HEK293 (cell line): ENCODE results near the gene CAP2.

Source experiments
- CTCF ChIA-PET: fragments of 350-600 bp; formaldehyde crosslinking; extraction: SDS; loops from one replicate; lab custom pipeline; 2021; ENCODE audit warnings: antibody characterized with exemption; lab: Yijun Ruan, JAX
- POLR2A ChIA-PET: fragments of 300-600 bp; formaldehyde crosslinking; extraction: SDS; loops from one replicate; lab custom pipeline; 2020; ENCODE audit warnings: antibody characterized with exemption, inconsistent platforms; lab: Yijun Ruan, JAX
- H3K27ac ChIP-seq: fragments of 200-500 bp; sonication (Bioruptor generic); 2 replicates; pipeline ENCODE4 v1.5.1; 2014; ENCODE audit warnings: low read depth, low read length, control low read depth, inconsistent platforms; ENCODE audit errors: extremely low read depth
- H3K36me3 ChIP-seq, 2 experiments: fragments of 200-500 bp in 1 of 2; sonication (Bioruptor generic) in 1 of 2; 1 replicate in 1 of 2; 2 replicates in 1 of 2; pipeline ENCODE4 v1.5.1; 2014 to 2017; ENCODE audit warnings: inconsistent platforms in 2 of 2, low read length in 2 of 2; ENCODE audit not compliant: control insufficient read depth in 2 of 2, insufficient read depth in 1 of 2
- H3K4me1 ChIP-seq: fragments of 200-500 bp; sonication (Bioruptor generic); 2 replicates; pipeline ENCODE4 v1.5.1; 2014; ENCODE audit warnings: mild to moderate bottlenecking, low read length, inconsistent platforms; ENCODE audit not compliant: control insufficient read depth, insufficient read depth
- H3K4me3 ChIP-seq: 2 replicates; pipeline ENCODE4 v1.5.1; 2011; ENCODE audit warnings: low read depth, mild to moderate bottlenecking, control low read depth, low read length, moderate library complexity
- H3K9me3 ChIP-seq: fragments of 200-500 bp; sonication (Bioruptor generic); 2 replicates; pipeline ENCODE4 v1.5.1; 2014; ENCODE audit warnings: low read depth, low read length, inconsistent platforms; ENCODE audit not compliant: control insufficient read depth, insufficient read depth
- GLI4 ChIP-seq: fragments of 450-650 bp; formaldehyde crosslinking; IDR thresholded peaks from 2 replicates; pipeline ENCODE4 v1.5.1; 2016; ENCODE audit warnings: missing biosample characterization, missing genetic modification characterization
- IKZF3 ChIP-seq: fragments of 450-650 bp; IDR thresholded peaks from 2 replicates; pipeline ENCODE4 v1.5.0; 2018; ENCODE audit warnings: missing biosample characterization, mild to moderate bottlenecking, missing genetic modification characterization, moderate library complexity
- SALL2 ChIP-seq: fragments of 450-650 bp; formaldehyde crosslinking; IDR thresholded peaks from 2 replicates; pipeline ENCODE4 v1.5.0; 2017; ENCODE audit warnings: missing biosample characterization, mild to moderate bottlenecking, missing genetic modification characterization, borderline replicate concordance
- SETDB1 ChIP-seq: IDR thresholded peaks from one replicate; pipeline ENCODE4 v1.6.1; 2017; ENCODE audit warnings: mild to moderate bottlenecking, low read length, moderate library complexity, mixed read lengths; ENCODE audit not compliant: insufficient read length
- ZNF19 ChIP-seq: fragments of 450-650 bp; formaldehyde crosslinking; IDR thresholded peaks from 2 replicates; pipeline ENCODE4; 2016; ENCODE audit warnings: missing biosample characterization, missing genetic modification characterization, low read depth
- ZNF248 ChIP-seq: fragments of 450-650 bp; formaldehyde crosslinking; IDR thresholded peaks from 2 replicates; pipeline ENCODE4 v1.5.1; 2017; ENCODE audit warnings: missing biosample characterization, missing genetic modification characterization
- ZNF707 ChIP-seq: fragments of 450-650 bp; formaldehyde crosslinking; IDR thresholded peaks from 2 replicates; pipeline ENCODE4 v1.5.1; 2016; ENCODE audit warnings: missing biosample characterization, missing genetic modification characterization
- ZNF777 ChIP-seq: fragments of 450-650 bp; formaldehyde crosslinking; IDR thresholded peaks from 2 replicates; pipeline ENCODE4 v1.5.1; 2017; ENCODE audit warnings: missing biosample characterization, missing genetic modification characterization, borderline replicate concordance
- TF ChIP-seq, protein P1 (sequence below): fragments of 450-650 bp; formaldehyde crosslinking; IDR thresholded peaks from 2 replicates; pipeline ENCODE4 v1.5.1; 2017; ENCODE audit warnings: missing biosample characterization, missing genetic modification characterization
- TF ChIP-seq, protein P2 (sequence below): fragments of 450-650 bp; formaldehyde crosslinking; IDR thresholded peaks from 2 replicates; pipeline ENCODE4 v1.5.1; 2016; ENCODE audit warnings: missing biosample characterization, missing genetic modification characterization
- TF ChIP-seq, protein P3 (sequence below): fragments of 450-650 bp; formaldehyde crosslinking; IDR thresholded peaks from 2 replicates; pipeline ENCODE4 v1.5.1; 2016; ENCODE audit warnings: missing biosample characterization, missing genetic modification characterization
- TF ChIP-seq, protein P4 (sequence below): fragments of 450-650 bp; formaldehyde crosslinking; IDR thresholded peaks from 2 replicates; pipeline ENCODE4 v1.5.1; 2016; ENCODE audit warnings: missing biosample characterization, missing genetic modification characterization
- TF ChIP-seq, protein P5 (sequence below): fragments of 450-650 bp; formaldehyde crosslinking; IDR thresholded peaks from 2 replicates; pipeline ENCODE4 v1.5.1; 2017; ENCODE audit warnings: missing biosample characterization, missing genetic modification characterization

The CAP2 gene

DNA sequence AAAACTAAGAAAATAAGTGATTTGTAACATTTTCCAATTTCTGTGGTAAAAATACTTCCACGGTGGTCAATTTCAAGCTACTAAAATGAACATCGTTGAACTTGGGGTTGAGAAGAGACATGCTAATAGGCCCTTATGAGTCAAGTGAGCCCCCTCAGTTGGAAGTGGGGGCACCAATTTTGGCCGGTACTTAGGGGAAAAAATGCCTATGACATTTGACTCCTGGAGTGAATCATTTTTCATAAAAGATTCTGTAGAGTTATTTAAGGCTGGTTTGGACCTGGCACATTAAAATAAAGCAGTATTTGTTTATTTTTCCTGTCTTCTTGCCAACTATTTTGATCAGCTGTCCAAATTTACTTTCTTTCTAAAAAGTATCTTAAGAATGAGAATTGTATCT, 32.4 kb upstream of the CAP2 start:
- Histone ChIP-seq H3K4me3 (no peak overlapping the region), H3K9me3 (no peaks in the 10 kb centered on the region), H3K36me3 (no peaks in the 10 kb centered on the region), H3K4me1 (peaks cover 3% of the 10 kb centered on the region; the same call in 1 of the 2 replicates), H3K27ac (no peak overlapping the region)
- CTCF ChIA-PET, result no interaction called here
- POLR2A ChIA-PET, result no interaction called here
- TF ChIP-seq ZNF248 (tag by site-specific recombination), result no peak
- TF ChIP-seq ZNF777 (tag by site-specific recombination), result no peak
- TF ChIP-seq GLI4 (tag by site-specific recombination), result no peak
- TF ChIP-seq, protein P1, sequence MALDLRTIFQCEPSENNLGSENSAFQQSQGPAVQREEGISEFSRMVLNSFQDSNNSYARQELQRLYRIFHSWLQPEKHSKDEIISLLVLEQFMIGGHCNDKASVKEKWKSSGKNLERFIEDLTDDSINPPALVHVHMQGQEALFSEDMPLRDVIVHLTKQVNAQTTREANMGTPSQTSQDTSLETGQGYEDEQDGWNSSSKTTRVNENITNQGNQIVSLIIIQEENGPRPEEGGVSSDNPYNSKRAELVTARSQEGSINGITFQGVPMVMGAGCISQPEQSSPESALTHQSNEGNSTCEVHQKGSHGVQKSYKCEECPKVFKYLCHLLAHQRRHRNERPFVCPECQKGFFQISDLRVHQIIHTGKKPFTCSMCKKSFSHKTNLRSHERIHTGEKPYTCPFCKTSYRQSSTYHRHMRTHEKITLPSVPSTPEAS (tag by site-specific recombination), result no peak
- TF ChIP-seq ZNF19, result no peak
- TF ChIP-seq, protein P2, sequence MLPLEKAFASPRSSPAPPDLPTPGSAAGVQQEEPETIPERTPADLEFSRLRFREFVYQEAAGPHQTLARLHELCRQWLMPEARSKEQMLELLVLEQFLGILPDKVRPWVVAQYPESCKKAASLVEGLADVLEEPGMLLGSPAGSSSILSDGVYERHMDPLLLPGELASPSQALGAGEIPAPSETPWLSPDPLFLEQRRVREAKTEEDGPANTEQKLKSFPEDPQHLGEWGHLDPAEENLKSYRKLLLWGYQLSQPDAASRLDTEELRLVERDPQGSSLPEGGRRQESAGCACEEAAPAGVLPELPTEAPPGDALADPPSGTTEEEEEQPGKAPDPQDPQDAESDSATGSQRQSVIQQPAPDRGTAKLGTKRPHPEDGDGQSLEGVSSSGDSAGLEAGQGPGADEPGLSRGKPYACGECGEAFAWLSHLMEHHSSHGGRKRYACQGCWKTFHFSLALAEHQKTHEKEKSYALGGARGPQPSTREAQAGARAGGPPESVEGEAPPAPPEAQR (tag by site-specific recombination), result no peak
- TF ChIP-seq, protein P3, sequence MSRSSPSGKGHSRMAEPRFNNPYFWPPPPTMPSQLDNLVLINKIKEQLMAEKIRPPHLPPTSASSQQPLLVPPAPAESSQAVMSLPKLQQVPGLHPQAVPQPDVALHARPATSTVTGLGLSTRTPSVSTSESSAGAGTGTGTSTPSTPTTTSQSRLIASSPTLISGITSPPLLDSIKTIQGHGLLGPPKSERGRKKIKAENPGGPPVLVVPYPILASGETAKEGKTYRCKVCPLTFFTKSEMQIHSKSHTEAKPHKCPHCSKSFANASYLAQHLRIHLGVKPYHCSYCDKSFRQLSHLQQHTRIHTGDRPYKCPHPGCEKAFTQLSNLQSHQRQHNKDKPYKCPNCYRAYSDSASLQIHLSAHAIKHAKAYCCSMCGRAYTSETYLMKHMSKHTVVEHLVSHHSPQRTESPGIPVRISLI (tag by site-specific recombination), result no peak
- TF ChIP-seq, protein P4, sequence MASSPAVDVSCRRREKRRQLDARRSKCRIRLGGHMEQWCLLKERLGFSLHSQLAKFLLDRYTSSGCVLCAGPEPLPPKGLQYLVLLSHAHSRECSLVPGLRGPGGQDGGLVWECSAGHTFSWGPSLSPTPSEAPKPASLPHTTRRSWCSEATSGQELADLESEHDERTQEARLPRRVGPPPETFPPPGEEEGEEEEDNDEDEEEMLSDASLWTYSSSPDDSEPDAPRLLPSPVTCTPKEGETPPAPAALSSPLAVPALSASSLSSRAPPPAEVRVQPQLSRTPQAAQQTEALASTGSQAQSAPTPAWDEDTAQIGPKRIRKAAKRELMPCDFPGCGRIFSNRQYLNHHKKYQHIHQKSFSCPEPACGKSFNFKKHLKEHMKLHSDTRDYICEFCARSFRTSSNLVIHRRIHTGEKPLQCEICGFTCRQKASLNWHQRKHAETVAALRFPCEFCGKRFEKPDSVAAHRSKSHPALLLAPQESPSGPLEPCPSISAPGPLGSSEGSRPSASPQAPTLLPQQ (tag by site-specific recombination), result no peak

DNA sequence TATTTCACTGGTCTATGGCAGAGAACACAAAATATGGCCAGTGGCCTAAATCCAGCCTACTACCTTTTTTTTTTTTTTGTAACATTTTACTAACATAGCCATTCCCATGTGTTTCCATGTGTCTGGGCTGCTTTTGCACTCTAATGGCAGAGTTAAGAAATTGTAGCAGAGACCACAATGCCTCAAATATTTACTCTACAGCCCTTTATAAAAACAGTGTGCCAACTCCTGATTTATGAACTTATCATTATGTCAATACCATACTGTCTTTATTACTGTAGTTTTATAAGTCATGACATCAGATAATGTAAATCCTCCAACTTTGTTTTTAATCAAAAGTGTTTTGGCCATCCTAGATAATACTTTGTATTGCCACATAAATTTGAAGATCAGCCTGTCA, 27.4 kb upstream of the CAP2 start:
- no peak overlapping the region for H3K27ac ChIP-seq
- peaks cover 3% of the 10 kb centered on the region; the same call in 1 of the 2 replicates for H3K4me1 ChIP-seq
- no peaks in the 10 kb centered on the region for H3K36me3 ChIP-seq
- TF ChIP-seq SALL2 (tag by site-specific recombination), result no peak
- H3K4me3 ChIP-seq, result no peak overlapping the region
- CTCF ChIA-PET, result interaction anchor here (0.8 kb wide), 1 partner anchor 10 kb away, joined by 3 read pairs; no protein-coding TSS in a partner anchor
- no peaks in the 10 kb centered on the region for H3K9me3 ChIP-seq
- POLR2A ChIA-PET, result no interaction called here

DNA sequence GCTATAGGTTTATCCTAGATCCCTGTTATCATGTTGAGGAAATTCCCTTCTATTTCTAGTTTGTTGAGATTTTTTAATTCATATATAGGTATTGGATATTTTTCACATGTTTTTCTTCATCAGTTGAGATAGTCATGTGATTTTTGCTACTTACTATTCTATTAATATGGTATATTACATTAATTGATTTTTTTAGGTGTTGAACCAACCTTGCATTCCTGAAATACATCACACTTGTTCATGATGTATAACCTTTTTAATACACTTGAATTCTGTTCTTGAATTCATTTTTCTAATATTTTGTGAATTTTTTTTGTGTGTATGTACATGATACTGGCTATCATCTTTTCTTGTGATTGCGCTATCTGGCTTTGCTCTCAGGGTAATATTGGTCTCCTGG, 25.5 kb upstream of the CAP2 start:
- ChIA-PET POLR2A (interaction anchor here (0.5 kb wide), 1 partner anchor 185 kb away, joined by 3 read pairs; no protein-coding TSS in a partner anchor), CTCF (no interaction called here)
- H3K4me3 ChIP-seq, result no peak overlapping the region

DNA sequence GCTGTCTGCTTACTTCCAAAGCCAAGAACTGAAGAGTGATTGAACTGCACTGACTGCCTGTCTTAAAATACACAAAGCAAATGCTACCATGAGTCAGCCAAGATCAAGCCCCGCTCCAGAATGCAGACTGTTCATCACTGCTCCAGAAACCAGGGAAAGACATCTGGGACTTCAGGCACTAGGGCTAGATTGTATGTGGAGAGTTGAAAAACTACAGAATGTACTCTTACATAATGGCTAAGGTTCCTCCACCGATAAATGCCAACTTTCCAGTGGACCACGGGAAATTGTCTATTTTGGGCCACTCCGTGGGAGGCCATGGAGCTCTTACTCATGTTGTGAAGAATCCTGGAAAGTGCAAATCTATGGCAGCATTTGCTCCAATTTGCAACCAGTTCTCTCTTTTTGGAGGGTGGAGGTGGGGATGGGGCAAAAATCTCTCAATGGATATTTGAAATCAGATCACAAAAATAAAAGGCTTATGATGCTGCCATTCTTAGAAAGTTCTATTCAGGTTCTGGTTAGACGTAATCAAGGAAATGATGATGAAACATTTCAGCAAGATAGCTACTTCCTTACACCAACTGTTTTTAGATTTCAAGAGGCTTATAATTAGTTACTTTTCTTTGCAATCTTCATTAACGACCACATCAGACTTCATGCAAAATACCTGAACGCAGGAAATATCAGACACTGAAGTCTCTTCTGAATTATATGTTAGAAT, 11.8 kb upstream of the CAP2 start:
- Histone ChIP-seq H3K36me3 (no peaks in the 10 kb centered on the region), H3K4me1 (no peaks in the 10 kb centered on the region), H3K27ac (no peak overlapping the region), H3K9me3 (no peaks in the 10 kb centered on the region), H3K4me3 (no peak overlapping the region)
- POLR2A ChIA-PET, result no interaction called here
- CTCF ChIA-PET, result no interaction called here
- TF ChIP-seq, protein P5, sequence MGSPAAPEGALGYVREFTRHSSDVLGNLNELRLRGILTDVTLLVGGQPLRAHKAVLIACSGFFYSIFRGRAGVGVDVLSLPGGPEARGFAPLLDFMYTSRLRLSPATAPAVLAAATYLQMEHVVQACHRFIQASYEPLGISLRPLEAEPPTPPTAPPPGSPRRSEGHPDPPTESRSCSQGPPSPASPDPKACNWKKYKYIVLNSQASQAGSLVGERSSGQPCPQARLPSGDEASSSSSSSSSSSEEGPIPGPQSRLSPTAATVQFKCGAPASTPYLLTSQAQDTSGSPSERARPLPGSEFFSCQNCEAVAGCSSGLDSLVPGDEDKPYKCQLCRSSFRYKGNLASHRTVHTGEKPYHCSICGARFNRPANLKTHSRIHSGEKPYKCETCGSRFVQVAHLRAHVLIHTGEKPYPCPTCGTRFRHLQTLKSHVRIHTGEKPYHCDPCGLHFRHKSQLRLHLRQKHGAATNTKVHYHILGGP, result peak; percentile 96
- no peak for TF ChIP-seq IKZF3 (tag by site-specific recombination)

More for the DNA sequence above, 25.5 kb upstream of the CAP2 start:
- no peaks in the 10 kb centered on the region for H3K9me3 ChIP-seq
- TF ChIP-seq SETDB1, result peak; percentile 77
- no peak for TF ChIP-seq ZNF707 (tag by site-specific recombination)
- no peaks in the 10 kb centered on the region for H3K36me3 ChIP-seq
- no peak overlapping the region for H3K27ac ChIP-seq
- H3K4me1 ChIP-seq, result peaks cover 3% of the 10 kb centered on the region; the same call in 1 of the 2 replicates
